Endothelial cell of umbilical vein (primary cell): ENCODE results near the gene LYG1. TPM values are rescaled to one million over a fixed set of nuclear protein-coding genes. Genes with fewer than 3 reads are reported as not detected.

Source experiments
- BruUV-seq: library from RNA; stranded (reverse); fragments of 400-500 nt; replicated peaks from 2 replicates; lab custom pipeline; 2021; lab: Mats Ljungman, UMichigan
- CTCF ChIA-PET: fragments of 300-600, 350-600 bp; sonication (Branson Sonifier 250); formaldehyde crosslinking; loops from one replicate; lab custom pipeline; 2021; ENCODE audit warnings: antibody characterized with exemption, inconsistent platforms; lab: Charles Lee
- POLR2A ChIA-PET: fragments of 300-600, 350-600 bp; sonication (Branson Sonifier 250); formaldehyde crosslinking; loops from one replicate; lab custom pipeline; 2021; ENCODE audit warnings: antibody characterized with exemption, inconsistent platforms; lab: Charles Lee
- DNase-seq: peaks from one replicate; pipeline ENCODE4 v3.0.0-alpha.2; 2011; ENCODE audit warnings: low read depth, low spot score
- FAIRE-seq: peaks from 2 replicates; lab custom pipeline; 2011; peaks lifted over from hg19 to GRCh38; lab: Jason Lieb, UNC
- H2AFZ ChIP-seq: 2 replicates; pipeline ENCODE4 v1.6.0; 2012; ENCODE audit warnings: low read depth, low read length, control low read depth, inconsistent platforms
- H3K27ac ChIP-seq: 2 replicates; pipeline ENCODE4 v1.5.1; 2011; ENCODE audit warnings: low read depth, mild to moderate bottlenecking, control low read depth, low read length, moderate library complexity; ENCODE audit not compliant: insufficient read depth
- H3K27me3 ChIP-seq, 2 experiments: 2 replicates each; pipeline versions ENCODE4 v1.6.0 to v1.6.1; 2011; ENCODE audit warnings: low read length in 2 of 2, mixed read lengths in 1 of 2; ENCODE audit not compliant: control insufficient read depth in 2 of 2, insufficient read depth in 2 of 2
- H3K36me3 ChIP-seq, 2 experiments: 2 replicates in 1 of 2; 3 replicates in 1 of 2; pipeline ENCODE4 v1.5.1; 2011; ENCODE audit warnings: low read length in 2 of 2, mild to moderate bottlenecking in 1 of 2, moderate library complexity in 1 of 2; ENCODE audit not compliant: control insufficient read depth in 2 of 2, insufficient read depth in 2 of 2; ENCODE audit errors: extremely low read depth in 1 of 2
- H3K4me1 ChIP-seq: 3 replicates; pipeline ENCODE4 v1.5.1; 2011; ENCODE audit warnings: mild to moderate bottlenecking, low read length; ENCODE audit not compliant: control insufficient read depth, insufficient read depth; ENCODE audit errors: extremely low read depth
- H3K4me2 ChIP-seq: 2 replicates; pipeline ENCODE4 v1.6.1; 2011; ENCODE audit warnings: low read length, control low read depth, mixed read lengths; ENCODE audit not compliant: insufficient read depth
- H3K4me3 ChIP-seq, 3 experiments: fragments of 200-600 bp in 1 of 3; sonication (generic), shearing (Covaris generic) in 1 of 3; replicated peaks in 1 of 3; 2 replicates each; pipeline ENCODE4 v1.5.1; 2011 to 2016; ENCODE audit warnings: control low read depth in 3 of 3, low read length in 3 of 3, mild to moderate bottlenecking in 2 of 3, inconsistent platforms in 1 of 3, low read depth in 1 of 3, moderate library complexity in 1 of 3; ENCODE audit not compliant: insufficient read depth in 1 of 3
- H3K79me2 ChIP-seq: 2 replicates; pipeline ENCODE4 v1.6.0; 2012; ENCODE audit warnings: low read length, inconsistent platforms; ENCODE audit not compliant: control insufficient read depth, insufficient read depth
- H3K9ac ChIP-seq: replicated peaks from 2 replicates; pipeline ENCODE3; 2011; ENCODE audit warnings: low read length, control low read depth; ENCODE audit not compliant: insufficient read depth; ENCODE audit errors: extremely low read depth
- H3K9me1 ChIP-seq: replicated peaks from 3 replicates; pipeline ENCODE4 v1.6.0; 2011; ENCODE audit warnings: mild to moderate bottlenecking, low read length; ENCODE audit not compliant: control insufficient read depth, insufficient read depth; ENCODE audit errors: extremely low read depth
- H3K9me3 ChIP-seq: replicated peaks from 2 replicates; pipeline ENCODE4 v1.5.1; 2012; ENCODE audit warnings: low read length, inconsistent platforms; ENCODE audit not compliant: control insufficient read depth, insufficient read depth
- H4K20me1 ChIP-seq: replicated peaks from 2 replicates; pipeline ENCODE3; 2011; ENCODE audit warnings: mild to moderate bottlenecking, low read length; ENCODE audit not compliant: control insufficient read depth, insufficient read depth; ENCODE audit errors: extremely low read depth
- CTCF ChIP-seq, 2 donors: IDR thresholded peaks; 1 replicate in 1 of 2; 2 replicates in 1 of 2; pipeline ENCODE4 v1.5.1; 2011; ENCODE audit warnings: low read length in 2 of 2, mild to moderate bottlenecking in 2 of 2, moderate library complexity in 2 of 2, control low read depth in 1 of 2, inconsistent platforms in 1 of 2, low read depth in 1 of 2; ENCODE audit not compliant: insufficient read depth in 1 of 2; ENCODE audit errors: extremely low read depth in 1 of 2
- EZH2 ChIP-seq: IDR thresholded peaks from 2 replicates; pipeline ENCODE4 v1.6.1; 2012; ENCODE audit warnings: borderline replicate concordance, low read depth, mild to moderate bottlenecking, moderate library complexity, low read length, inconsistent platforms; ENCODE audit not compliant: severe bottlenecking
- FOS ChIP-seq: IDR thresholded peaks from 2 replicates; pipeline ENCODE4 v1.6.1; 2011; ENCODE audit warnings: mild to moderate bottlenecking, low read length, moderate library complexity, borderline replicate concordance; ENCODE audit not compliant: insufficient read depth
- GATA2 ChIP-seq: IDR thresholded peaks from 2 replicates; pipeline ENCODE4 v1.7.0; 2011; ENCODE audit warnings: low read depth, mild to moderate bottlenecking, moderate library complexity, mixed read lengths, low read length; ENCODE audit not compliant: insufficient read length, insufficient read depth
- JUN ChIP-seq: IDR thresholded peaks from 2 replicates; pipeline ENCODE4 v1.6.1; 2011; ENCODE audit warnings: borderline replicate concordance, low read depth; ENCODE audit not compliant: insufficient read length, insufficient read depth
- MAX ChIP-seq: IDR thresholded peaks from 2 replicates; pipeline ENCODE4 v1.6.1; 2011; ENCODE audit not compliant: insufficient read depth, insufficient read length
- MYC ChIP-seq: IDR thresholded peaks from one replicate; pipeline ENCODE4 v1.6.1; 2011; ENCODE audit warnings: mild to moderate bottlenecking, low read depth, low read length
- POLR2A ChIP-seq: IDR thresholded peaks from 2 replicates; pipeline ENCODE4 v1.6.1; 2012; ENCODE audit warnings: low read depth, mild to moderate bottlenecking, control low read depth, low read length
- POLR2AphosphoS5 ChIP-seq: IDR thresholded peaks from 2 replicates; pipeline ENCODE4 v1.6.1; 2012; ENCODE audit warnings: low read depth, mild to moderate bottlenecking, control low read depth, low read length, moderate library complexity; ENCODE audit not compliant: insufficient read depth
- dilution Hi-C: fragments of 300-500 bp; cut with MboI; formaldehyde crosslinking; loops from one replicate; pipeline ENCODE4 v1.15.0; 2019; ENCODE audit warnings: low sequenced_read_pairs; ENCODE audit not compliant: extremely low pct_ligation_motif_present
- intact Hi-C: fragments of 100-400 bp; cut with micrococcal nuclease; formaldehyde crosslinking; loops from one replicate; pipeline ENCODE4 v1.10.0; 2022
- polyA plus RNA-seq, 4 experiments: library from polyadenylated mRNA; depleted of rRNA in 3 of 4; stranded (reverse) in 3 of 4; unstranded in 1 of 4; fragments of >200 nt; gene quantifications; 2 replicates each; pipeline versions ENCODE4 v1.2.1 to v1.2.3, GENCODE V29; 2011 to 2012; ENCODE audit warnings: missing spikeins in 1 of 4
- total RNA-seq: library from RNA; stranded (reverse); gene quantifications from 2 replicates; pipeline ENCODE4 v1.2.3, GENCODE V29; 2021

Gene LYG1
- total and polyA plus RNA-seq, 2 donors (not counting 3 experiments of a cell fraction or from before 2014, with no cell fraction given), result 0.35 to 1.8 TPM

DNA sequence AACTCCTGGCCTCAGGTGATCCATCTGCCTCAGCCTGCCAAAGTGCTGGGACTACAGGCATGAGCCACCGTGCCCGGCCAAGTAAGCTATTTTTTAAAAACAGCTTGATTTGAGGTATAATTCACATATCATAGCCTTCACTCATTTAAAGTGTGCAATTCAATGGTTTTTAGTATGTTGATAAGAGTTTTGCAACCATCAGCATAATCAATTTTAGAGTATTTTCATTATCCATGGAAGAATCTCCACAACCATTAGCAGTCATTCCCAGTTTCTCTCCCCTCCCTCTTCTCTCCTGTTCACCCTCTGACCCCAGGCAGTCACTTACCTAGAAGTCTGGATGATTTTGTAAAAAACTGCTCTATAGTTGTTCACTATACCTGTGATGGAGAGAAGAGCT lies 40.8 kb downstream of the LYG1 start:
- CTCF ChIA-PET, result no interaction called here
- no peak for FAIRE-seq

More for the DNA sequence above, 40.8 kb downstream of the LYG1 start:
- Histone ChIP-seq H3K4me2 (no peak overlapping the region), H3K27ac (no peak overlapping the region), H3K9ac (no peak overlapping the region), H3K4me1 (no peaks in the 10 kb centered on the region), H4K20me1 (no peaks in the 10 kb centered on the region), H3K36me3 (no peaks in the 10 kb centered on the region), H3K27me3 (no peaks in the 10 kb centered on the region), H3K9me3 (no peaks in the 10 kb centered on the region), H3K9me1 (no peaks in the 10 kb centered on the region), H2AFZ (no peak overlapping the region), H3K79me2 (no peaks in the 10 kb centered on the region), H3K4me3 (no peak overlapping the region)
- dilution Hi-C loops (no loop called here), intact Hi-C loops (no loop called here)
- BruUV-seq, result no TSS peak
- POLR2A ChIA-PET, result no interaction called here
- no peak for DNase-seq
- TF ChIP-seq POLR2AphosphoS5 (no peak), CTCF (IDR thresholded peaks at IDR 0.05; ENCODE audit: extremely low read depth in 1 of 2, insufficient read depth in 1 of 2, low read depth in 1 of 2, low read length in 2 of 2) (no peak), GATA2 (no peak), JUN (no peak), MYC (no peak), POLR2A (no peak), MAX (no peak), FOS (no peak), EZH2 (no peak)
